Activated naive CD4-positive, alpha-beta T cell treated with anti-CD3 and anti-CD28 coated beads, Interleukin-2, amount 10 ng/mL, durations not matched to agents 7 days and 5 days (primary cell): Measurements from ENCODE around the gene ORM2.
"Not testable (repeated sequence)": the region's sequence is repeated elsewhere in the genome, so short reads cannot be mapped to it uniquely, and the experiment has no call there.

Experiments used
- CTCF ChIA-PET: fragments of 350-600 bp; sonication (Branson Sonifier 250); formaldehyde crosslinking; loops from one replicate; lab custom pipeline; 2021; ENCODE audit warnings: antibody characterized with exemption; lab: Charles Lee
- DNase-seq: peaks from one replicate; pipeline ENCODE4 v3.0.0-alpha.2; 2020
- H3K27ac Mint-ChIP-seq: one replicate; pipeline ENCODE4 v1.8.0; 2021; ENCODE audit warnings: mild to moderate bottlenecking, moderate library complexity, mixed read lengths
- H3K27me3 Mint-ChIP-seq: one replicate; pipeline ENCODE4 v1.8.0; 2021; ENCODE audit warnings: mild to moderate bottlenecking, mixed read lengths
- H3K36me3 Mint-ChIP-seq: one replicate; pipeline ENCODE4 v1.8.0; 2021; ENCODE audit warnings: mixed read lengths
- H3K4me1 Mint-ChIP-seq: one replicate; pipeline ENCODE4 v1.8.0; 2021; ENCODE audit warnings: mixed read lengths
- H3K4me3 Mint-ChIP-seq: one replicate; pipeline ENCODE4 v1.8.0; 2021; ENCODE audit warnings: mild to moderate bottlenecking, moderate library complexity, mixed read lengths
- H3K9me3 Mint-ChIP-seq: one replicate; pipeline ENCODE4 v1.8.0; 2021; ENCODE audit warnings: mixed read lengths

Gene ORM2

GRCh38 chr9:114314256-114314867 is 15.3 kb upstream of the ORM2 start:
- DNase-seq, result no peak
- peaks cover 5% of the 10 kb centered on the region for H3K4me1 Mint-ChIP-seq
- peak overlapping the region; percentile 64 for H3K27ac Mint-ChIP-seq
- H3K4me3 Mint-ChIP-seq, result no peak overlapping the region
- CTCF ChIA-PET, result no interaction called here
- H3K27me3 Mint-ChIP-seq, result peaks cover 12% of the 10 kb centered on the region
- H3K9me3 Mint-ChIP-seq, result no peaks in the 10 kb centered on the region
- no peaks in the 10 kb centered on the region for H3K36me3 Mint-ChIP-seq

GRCh38 chr9:114314881-114315722 is 14.6 kb upstream of the ORM2 start:
- peaks cover 5% of the 10 kb centered on the region for H3K4me1 Mint-ChIP-seq
- H3K27ac Mint-ChIP-seq, result no peak overlapping the region
- no peaks in the 10 kb centered on the region for H3K9me3 Mint-ChIP-seq
- H3K36me3 Mint-ChIP-seq, result no peaks in the 10 kb centered on the region
- peaks cover 13% of the 10 kb centered on the region for H3K27me3 Mint-ChIP-seq
- H3K4me3 Mint-ChIP-seq, result no peak overlapping the region
- no peak for DNase-seq
- CTCF ChIA-PET, result interaction anchor here (0.6 kb wide), 1 partner anchor 111 kb away, joined by 3 read pairs; no protein-coding TSS in a partner anchor

- DNase-seq, result no peak
- Mint-ChIP-seq H3K9me3 (no peaks in the 10 kb centered on the region), H3K27me3 (peaks cover 13% of the 10 kb centered on the region), H3K4me1 (peaks cover 5% of the 10 kb centered on the region), H3K27ac (no peak overlapping the region), H3K36me3 (no peaks in the 10 kb centered on the region), H3K4me3 (no peak overlapping the region)
- CTCF ChIA-PET, result interaction anchor here (0.5 to 1.2 kb wide), 3 partner anchors 24 to 360 kb away, joined by 3 read pairs; no protein-coding TSS in a partner anchor
Measured at GRCh38 chr9:114315723-114316363, 13.8 kb upstream of the ORM2 start.

DNA sequence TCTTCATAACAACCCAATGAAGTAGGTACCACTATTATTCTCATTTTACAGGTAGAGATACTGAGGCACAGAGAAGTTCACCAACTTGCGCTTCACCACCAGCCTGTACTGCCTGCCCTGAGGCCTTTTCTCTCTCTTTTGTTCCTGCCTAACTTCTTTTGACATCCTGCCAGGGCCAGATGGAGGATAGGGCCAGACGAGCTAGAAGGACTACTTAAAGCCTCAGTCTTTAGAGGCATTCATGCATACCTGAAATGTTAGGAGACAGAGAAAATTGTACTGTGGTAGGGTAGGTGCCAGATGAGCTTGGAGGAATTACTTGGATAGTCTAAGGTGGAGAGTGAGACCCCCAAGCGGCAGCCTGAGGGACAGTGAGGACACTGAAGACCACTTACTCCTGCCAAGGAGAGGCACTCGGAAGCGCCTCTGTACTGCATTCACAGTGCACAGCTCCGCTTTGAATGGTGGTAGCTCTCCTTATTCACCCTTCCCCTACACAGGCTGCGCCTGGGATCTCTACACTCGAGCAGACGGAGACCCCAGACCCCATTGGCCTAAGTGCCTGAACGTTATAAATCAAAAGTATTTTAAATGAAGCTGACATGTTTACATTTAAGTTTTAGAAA is 13.0 kb upstream of the ORM2 start:
- Mint-ChIP-seq H3K4me1 (peaks cover 5% of the 10 kb centered on the region), H3K4me3 (no peak overlapping the region), H3K36me3 (no peaks in the 10 kb centered on the region), H3K27me3 (peaks cover 13% of the 10 kb centered on the region), H3K27ac (no peak overlapping the region), H3K9me3 (no peaks in the 10 kb centered on the region)
- DNase-seq, result no peak
- CTCF ChIA-PET, result interaction anchor here (0.5 to 1.2 kb wide), 3 partner anchors 25 to 360 kb away, joined by 3 read pairs; no protein-coding TSS in a partner anchor

DNA sequence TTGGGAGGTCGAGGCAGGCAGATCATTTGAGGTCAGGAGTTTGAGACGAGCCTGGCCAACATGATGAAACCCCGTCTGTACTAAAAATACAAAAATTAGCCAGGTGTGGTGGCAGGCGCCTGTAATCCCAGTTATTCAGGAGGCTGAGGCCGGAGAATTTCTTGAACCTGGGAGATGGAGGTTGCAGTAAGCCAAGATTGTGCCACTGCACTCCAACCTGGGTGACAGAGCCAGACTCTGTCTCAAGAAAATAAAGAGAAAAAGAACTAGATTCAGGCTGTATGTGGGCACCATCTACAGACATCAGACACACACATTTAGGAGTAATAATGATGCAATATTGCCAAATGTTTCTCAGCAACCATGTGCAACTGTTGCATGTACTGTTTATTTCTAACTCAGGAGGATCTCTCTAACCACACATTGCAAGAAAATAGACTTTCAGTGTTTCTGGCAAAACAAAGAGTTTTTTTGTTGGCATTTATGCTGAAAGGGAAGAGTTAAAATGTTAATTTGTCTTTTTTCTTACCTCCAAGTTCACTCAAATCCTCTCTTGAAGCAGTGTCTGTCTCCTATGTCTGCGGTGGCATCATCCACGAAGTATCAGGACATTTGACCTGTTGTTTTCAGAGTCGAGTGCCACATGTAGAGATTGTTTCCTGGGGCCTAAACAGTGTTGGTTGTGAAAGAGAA is 11.9 kb upstream of the ORM2 start:
- Mint-ChIP-seq H3K27ac (no peak overlapping the region), H3K36me3 (no peaks in the 10 kb centered on the region), H3K4me3 (no peak overlapping the region), H3K4me1 (peaks cover 5% of the 10 kb centered on the region), H3K9me3 (no peaks in the 10 kb centered on the region), H3K27me3 (peaks cover 17% of the 10 kb centered on the region)
- no peak for DNase-seq
- CTCF ChIA-PET, result no interaction called here

GRCh38 chr9:114318416-114318815 is 11.3 kb upstream of the ORM2 start:
- Mint-ChIP-seq H3K9me3 (no peaks in the 10 kb centered on the region), H3K36me3 (no peaks in the 10 kb centered on the region), H3K4me1 (peaks cover 5% of the 10 kb centered on the region), H3K27ac (no peak overlapping the region), H3K27me3 (peaks cover 17% of the 10 kb centered on the region), H3K4me3 (no peak overlapping the region)
- CTCF ChIA-PET, result no interaction called here
- no peak for DNase-seq

- Mint-ChIP-seq H3K4me3 (no peak overlapping the region), H3K4me1 (peaks cover 5% of the 10 kb centered on the region), H3K27me3 (peaks cover 17% of the 10 kb centered on the region), H3K27ac (no peak overlapping the region), H3K36me3 (no peaks in the 10 kb centered on the region), H3K9me3 (no peaks in the 10 kb centered on the region)
- CTCF ChIA-PET, result interaction anchor here (1.4 kb wide), 1 partner anchor 9 kb away, joined by 3 read pairs; no protein-coding TSS in a partner anchor
- DNase-seq, result no peak
Measured at GRCh38 chr9:114319147-114319546, 10.5 kb upstream of the ORM2 start.

DNA sequence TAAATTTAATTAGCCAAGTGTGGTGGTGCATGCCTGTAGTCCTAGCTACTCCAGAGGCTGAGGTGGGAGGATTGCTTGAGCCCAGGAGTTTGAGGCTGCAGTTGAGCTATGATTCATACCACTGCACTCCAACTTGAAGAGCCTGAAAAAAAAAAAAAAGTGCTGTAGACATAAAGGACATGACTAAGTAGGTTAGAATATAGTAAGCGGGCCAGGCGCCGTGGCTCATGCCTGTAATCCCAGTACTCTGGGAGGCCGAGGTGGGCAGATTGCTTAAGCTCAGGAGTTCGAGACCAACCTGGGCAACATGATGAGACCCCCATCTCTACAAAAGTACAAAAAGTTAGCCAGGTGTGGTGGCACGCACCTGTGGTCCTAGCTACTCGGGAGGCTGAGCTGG is 9.0 kb upstream of the ORM2 start:
- DNase-seq, H3K9me3 Mint-ChIP-seq, H3K4me1 Mint-ChIP-seq, H3K36me3 Mint-ChIP-seq, H3K4me3 Mint-ChIP-seq, H3K27ac Mint-ChIP-seq: not testable (repeated sequence)
- CTCF ChIA-PET, result interaction anchor here (0.8 to 1.4 kb wide), 3 partner anchors 12 to 187 kb away, joined by 3 to 4 read pairs (median 3); no protein-coding TSS in a partner anchor
- H3K27me3 Mint-ChIP-seq, result peaks cover 12% of the 10 kb centered on the region

GRCh38 chr9:114321759-114322158 is 7.9 kb upstream of the ORM2 start:
- Mint-ChIP-seq H3K4me1 (peaks cover 5% of the 10 kb centered on the region), H3K27me3 (peaks cover 12% of the 10 kb centered on the region), H3K9me3 (no peaks in the 10 kb centered on the region), H3K27ac (no peak overlapping the region), H3K36me3 (no peaks in the 10 kb centered on the region), H3K4me3 (no peak overlapping the region)
- CTCF ChIA-PET, result interaction anchor here (0.6 to 1.2 kb wide), 2 partner anchors 31 to 61 kb away, joined by 3 to 4 read pairs; no protein-coding TSS in a partner anchor
- no peak for DNase-seq

DNA sequence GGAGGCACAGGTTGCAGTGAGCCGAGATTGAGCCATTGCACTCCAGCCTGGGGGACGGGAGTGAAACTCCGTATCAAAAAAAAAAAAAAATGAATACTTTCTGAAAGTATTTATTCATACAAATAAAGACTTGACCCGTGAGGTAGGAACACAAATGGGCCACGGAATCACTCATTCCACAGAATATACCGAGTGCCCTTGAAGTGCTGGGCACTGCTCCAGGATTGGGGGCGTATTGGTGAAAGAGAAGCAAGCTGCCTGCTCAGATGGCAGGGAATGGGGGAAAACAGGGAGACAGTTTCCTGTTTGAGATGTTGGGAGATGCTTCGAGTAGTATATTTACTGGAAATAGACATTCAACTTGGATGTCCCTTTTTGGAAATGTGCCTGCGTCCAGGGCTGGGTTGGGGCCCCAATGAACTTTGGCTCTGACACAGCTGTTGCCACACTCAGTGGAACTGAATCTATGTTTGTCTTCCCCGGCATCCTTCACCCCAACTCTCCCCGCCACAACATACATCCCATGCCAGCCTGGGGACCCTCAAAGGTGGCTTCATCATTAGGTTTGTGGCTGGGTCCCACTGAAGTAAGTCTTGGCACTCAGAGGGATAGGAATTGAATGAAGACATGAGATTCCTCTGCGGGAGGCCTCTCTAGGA is 7.4 kb upstream of the ORM2 start:
- H3K9me3 Mint-ChIP-seq, H3K27ac Mint-ChIP-seq: not testable (repeated sequence)
- CTCF ChIA-PET, result interaction anchor here (0.6 kb wide), 1 partner anchor 61 kb away, joined by 3 read pairs; no protein-coding TSS in a partner anchor

DNA sequence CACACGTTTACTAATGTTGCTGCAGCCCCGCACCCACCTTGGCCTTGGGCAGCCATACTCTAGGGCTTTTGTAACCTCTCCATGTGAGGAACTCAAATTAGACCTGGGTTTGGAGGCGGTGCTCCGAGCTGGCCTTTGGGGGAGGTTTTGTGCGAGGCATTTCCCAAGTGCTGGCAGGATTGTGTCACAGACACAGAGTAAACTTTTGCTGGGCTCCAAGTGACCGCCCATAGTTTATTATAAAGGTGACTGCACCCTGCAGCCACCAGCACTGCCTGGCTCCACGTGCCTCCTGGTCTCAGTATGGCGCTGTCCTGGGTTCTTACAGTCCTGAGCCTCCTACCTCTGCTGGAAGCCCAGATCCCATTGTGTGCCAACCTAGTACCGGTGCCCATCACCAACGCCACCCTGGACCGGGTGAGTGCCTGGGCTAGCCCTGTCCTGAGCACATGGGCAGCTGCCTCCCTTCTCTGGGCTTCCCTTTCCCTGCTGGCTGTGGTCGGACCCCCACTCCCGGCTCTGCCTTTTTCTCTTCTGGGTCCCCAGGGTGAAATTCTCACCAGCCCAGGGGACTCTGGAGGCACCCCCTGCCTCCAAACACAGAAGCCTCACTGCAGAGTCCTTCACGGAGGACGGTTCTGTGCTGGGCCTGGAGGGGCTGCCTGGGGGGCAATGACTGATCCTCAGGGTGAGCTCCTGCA is 6.7 kb upstream of the ORM2 start, which contains the start of gene ORM1:
TSS of gene ORM1 (plus strand) at position 268 of the 701 bp plus-strand sequence. CDS start at position 304, 36 bp downstream.
- H3K9me3 Mint-ChIP-seq, H3K4me3 Mint-ChIP-seq, H3K4me1 Mint-ChIP-seq, H3K36me3 Mint-ChIP-seq, H3K27ac Mint-ChIP-seq, DNase-seq, CTCF ChIA-PET: not testable (repeated sequence)
- H3K27me3 Mint-ChIP-seq, result peaks cover 12% of the 10 kb centered on the region

More for the DNA sequence above, 7.4 kb upstream of the ORM2 start:
- DNase-seq, H3K36me3 Mint-ChIP-seq, H3K4me3 Mint-ChIP-seq, H3K4me1 Mint-ChIP-seq: not testable (repeated sequence)
- H3K27me3 Mint-ChIP-seq, result peaks cover 12% of the 10 kb centered on the region

DNA sequence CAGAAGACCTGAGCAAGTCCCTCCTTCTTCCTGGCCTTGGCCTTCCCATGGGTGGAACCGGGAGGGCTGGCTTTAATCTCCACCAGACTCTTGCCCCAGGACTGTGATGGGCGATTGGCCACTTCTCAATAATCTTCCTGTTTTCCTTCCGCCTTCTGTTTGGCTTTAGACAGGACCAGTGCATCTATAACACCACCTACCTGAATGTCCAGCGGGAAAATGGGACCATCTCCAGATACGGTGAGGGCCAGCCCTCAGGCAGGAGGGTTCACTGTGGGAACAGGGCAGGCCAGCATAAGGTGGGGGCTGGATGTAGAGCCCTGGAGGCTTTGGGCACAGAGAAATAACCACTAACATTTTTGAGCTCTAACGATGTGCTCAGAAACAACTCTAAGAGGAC is 5.8 kb upstream of the ORM2 start:
- H3K27ac Mint-ChIP-seq, DNase-seq, H3K9me3 Mint-ChIP-seq, H3K36me3 Mint-ChIP-seq, CTCF ChIA-PET, H3K4me3 Mint-ChIP-seq, H3K4me1 Mint-ChIP-seq: not testable (repeated sequence)
- H3K27me3 Mint-ChIP-seq, result peaks cover 11% of the 10 kb centered on the region
